ENCODE results near the gene GGA1.

GGA1 gene

DNA sequence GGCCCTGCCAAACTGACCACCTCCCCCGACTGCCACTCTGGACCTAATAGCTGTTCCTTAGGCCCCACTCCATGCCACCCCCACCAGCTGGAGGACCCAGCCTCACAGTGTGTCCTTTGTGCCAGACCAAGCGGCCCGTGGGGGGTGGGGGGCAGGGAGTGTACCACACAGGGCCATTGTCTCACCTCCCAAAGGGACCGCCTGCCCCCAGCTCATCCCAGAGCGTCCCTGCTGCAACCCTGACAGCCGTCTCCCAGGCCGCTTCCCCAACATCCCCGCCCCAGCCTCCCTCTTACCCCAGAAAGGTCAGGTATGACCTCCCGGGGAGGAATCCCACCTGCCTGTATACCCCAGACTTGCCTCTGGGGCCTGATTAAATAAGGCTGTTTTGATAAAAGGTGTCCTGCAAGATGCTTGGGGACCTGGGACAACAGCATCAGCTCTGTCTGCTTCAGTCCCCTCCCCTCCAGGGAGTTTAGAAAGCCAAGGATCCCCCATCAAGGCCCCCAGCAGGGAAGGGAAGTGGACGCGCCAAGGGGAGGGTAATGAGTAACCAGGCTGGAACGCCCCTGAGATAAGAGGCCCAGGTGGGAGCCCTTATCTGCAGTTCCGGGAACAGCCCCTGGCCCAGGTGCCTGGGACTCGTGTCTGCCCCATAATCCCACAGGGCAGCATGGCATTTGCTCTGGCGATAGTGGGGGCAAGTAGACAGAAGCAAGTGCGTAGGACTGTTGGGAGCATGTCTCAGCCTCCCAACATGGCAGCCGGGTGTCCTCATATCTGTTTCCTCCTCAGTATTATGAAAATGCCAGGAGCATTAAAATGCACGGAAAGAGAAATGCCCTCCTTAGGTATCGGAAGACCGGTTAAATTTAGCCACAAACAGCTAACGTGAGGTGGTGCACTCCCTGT lies 39.4 kb upstream of the GGA1 start:
- Histone ChIP-seq H3K79me2 (ENCODE audit: insufficient read depth, low read length) (no peaks in the 10 kb centered on the region), H4K20me1 (ENCODE audit: insufficient read depth, low read length) (peaks cover 21% of the 10 kb centered on the region), H3K4me3 (ENCODE audit: low read depth in 1 of 2, low read length in 2 of 2) (no peak overlapping the region), H3K27ac (ENCODE audit: low read length) (no peak overlapping the region), H3K9ac (ENCODE audit: low read depth, low read length) (no peak overlapping the region), H3K27me3 (ENCODE audit: insufficient read depth, low read length, poor library complexity) (peaks cover 7% of the 10 kb centered on the region), H3K4me2 (ENCODE audit: insufficient read depth, low read length) (no peak overlapping the region), H3K4me1 (ENCODE audit: insufficient read depth, low read length) (peaks cover 15% of the 10 kb centered on the region), H3K9me3 (ENCODE audit: insufficient read depth, low read length, severe bottlenecking) (no peaks in the 10 kb centered on the region), H3K36me3 (ENCODE audit: insufficient read depth, low read length) (no peaks in the 10 kb centered on the region), H2AFZ (ENCODE audit: low read depth, low read length) (no peak overlapping the region)
- no peak for TF ChIP-seq EZH2 (IDR thresholded peaks at IDR 0.05; ENCODE audit: borderline replicate concordance, low read depth, low read length, severe bottlenecking)
- TF ChIP-seq, protein P1, sequence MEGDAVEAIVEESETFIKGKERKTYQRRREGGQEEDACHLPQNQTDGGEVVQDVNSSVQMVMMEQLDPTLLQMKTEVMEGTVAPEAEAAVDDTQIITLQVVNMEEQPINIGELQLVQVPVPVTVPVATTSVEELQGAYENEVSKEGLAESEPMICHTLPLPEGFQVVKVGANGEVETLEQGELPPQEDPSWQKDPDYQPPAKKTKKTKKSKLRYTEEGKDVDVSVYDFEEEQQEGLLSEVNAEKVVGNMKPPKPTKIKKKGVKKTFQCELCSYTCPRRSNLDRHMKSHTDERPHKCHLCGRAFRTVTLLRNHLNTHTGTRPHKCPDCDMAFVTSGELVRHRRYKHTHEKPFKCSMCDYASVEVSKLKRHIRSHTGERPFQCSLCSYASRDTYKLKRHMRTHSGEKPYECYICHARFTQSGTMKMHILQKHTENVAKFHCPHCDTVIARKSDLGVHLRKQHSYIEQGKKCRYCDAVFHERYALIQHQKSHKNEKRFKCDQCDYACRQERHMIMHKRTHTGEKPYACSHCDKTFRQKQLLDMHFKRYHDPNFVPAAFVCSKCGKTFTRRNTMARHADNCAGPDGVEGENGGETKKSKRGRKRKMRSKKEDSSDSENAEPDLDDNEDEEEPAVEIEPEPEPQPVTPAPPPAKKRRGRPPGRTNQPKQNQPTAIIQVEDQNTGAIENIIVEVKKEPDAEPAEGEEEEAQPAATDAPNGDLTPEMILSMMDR (IDR thresholded peaks at IDR 0.05; ENCODE audit: borderline replicate concordance, extremely low read depth, low read length, poor library complexity, severe bottlenecking) = no peak
- DNase-seq (no peak), ATAC-seq (ENCODE audit: insufficient read depth, low read depth) (no peak)

DNA sequence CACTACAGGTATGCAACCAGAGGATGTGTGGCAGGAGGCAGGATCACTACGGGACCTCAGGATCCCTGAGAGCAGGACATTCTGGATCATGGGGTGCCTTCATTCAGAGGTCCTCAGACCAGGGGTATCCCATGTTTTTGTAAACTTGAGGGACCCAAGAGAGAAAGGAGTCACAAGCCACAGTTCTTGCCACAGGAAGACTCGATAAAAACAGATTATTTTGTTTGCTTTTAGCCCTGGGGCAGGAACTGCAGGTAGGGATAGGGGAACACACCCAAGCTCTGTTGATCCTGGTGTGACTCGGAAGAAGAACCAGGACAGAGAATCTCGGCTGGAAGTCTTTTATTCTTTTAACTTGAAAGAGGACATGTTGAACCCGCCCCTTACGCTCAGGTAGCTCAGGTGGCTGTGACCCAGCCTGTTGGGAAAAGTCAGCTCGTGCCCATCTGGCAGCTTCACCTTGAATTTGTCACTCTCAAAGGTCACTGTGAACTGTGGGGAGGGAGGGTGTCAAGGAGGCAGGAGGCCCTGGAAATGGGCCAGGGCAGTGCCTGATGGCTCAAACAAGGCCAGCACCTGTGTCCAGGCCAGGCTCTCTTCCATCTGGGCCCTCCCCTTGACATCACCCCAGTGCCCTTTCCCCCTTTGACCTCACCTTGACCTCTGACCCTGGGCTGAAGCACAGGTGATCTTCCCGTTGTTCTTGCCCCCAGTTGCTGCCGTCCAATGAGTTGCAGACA lies 38.5 kb upstream of the GGA1 start:
- no peak for DNase-seq
- no peak for ATAC-seq (ENCODE audit: insufficient read depth, low read depth)
- Histone ChIP-seq H3K4me3 (ENCODE audit: low read depth in 1 of 2, low read length in 2 of 2) (no peak overlapping the region), H3K36me3 (ENCODE audit: insufficient read depth, low read length) (no peaks in the 10 kb centered on the region), H3K9ac (ENCODE audit: low read depth, low read length) (no peak overlapping the region), H4K20me1 (ENCODE audit: insufficient read depth, low read length) (peaks cover 20% of the 10 kb centered on the region), H2AFZ (ENCODE audit: low read depth, low read length) (no peak overlapping the region), H3K79me2 (ENCODE audit: insufficient read depth, low read length) (no peaks in the 10 kb centered on the region), H3K4me2 (ENCODE audit: insufficient read depth, low read length) (no peak overlapping the region), H3K27me3 (ENCODE audit: insufficient read depth, low read length, poor library complexity) (peaks cover 7% of the 10 kb centered on the region), H3K4me1 (ENCODE audit: insufficient read depth, low read length) (peaks cover 15% of the 10 kb centered on the region), H3K9me3 (ENCODE audit: insufficient read depth, low read length, severe bottlenecking) (no peaks in the 10 kb centered on the region), H3K27ac (ENCODE audit: low read length) (no peak overlapping the region)
- TF ChIP-seq EZH2 (IDR thresholded peaks at IDR 0.05; ENCODE audit: borderline replicate concordance, low read depth, low read length, severe bottlenecking) = no peak
- TF ChIP-seq, protein P1 (IDR thresholded peaks at IDR 0.05; ENCODE audit: borderline replicate concordance, extremely low read depth, low read length, poor library complexity, severe bottlenecking) = no peak

DNA sequence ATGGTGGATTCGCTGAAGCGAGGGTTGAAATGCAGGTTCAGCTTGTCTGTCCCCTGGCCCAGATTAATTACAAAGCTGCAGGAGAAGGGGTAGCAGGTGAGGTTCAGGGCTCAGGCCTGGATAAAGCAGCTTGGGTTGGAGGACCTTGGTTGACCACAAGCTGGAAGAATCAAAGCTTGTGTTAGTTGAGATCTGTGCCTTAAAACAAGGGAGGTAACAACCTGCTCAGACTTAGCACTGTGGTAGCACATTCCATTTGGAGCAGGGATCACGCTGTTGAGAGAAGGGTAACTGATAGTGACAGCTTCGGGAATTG lies 38.0 kb upstream of the GGA1 start:
- Histone ChIP-seq H3K79me2 (ENCODE audit: insufficient read depth, low read length) (no peaks in the 10 kb centered on the region), H3K36me3 (ENCODE audit: insufficient read depth, low read length) (no peaks in the 10 kb centered on the region), H3K27ac (ENCODE audit: low read length) (no peak overlapping the region), H3K27me3 (ENCODE audit: insufficient read depth, low read length, poor library complexity) (peaks cover 7% of the 10 kb centered on the region), H2AFZ (ENCODE audit: low read depth, low read length) (no peak overlapping the region), H3K9ac (ENCODE audit: low read depth, low read length) (no peak overlapping the region), H3K4me2 (ENCODE audit: insufficient read depth, low read length) (no peak overlapping the region), H3K4me3 (ENCODE audit: low read depth in 1 of 2, low read length in 2 of 2) (no peak overlapping the region), H4K20me1 (ENCODE audit: insufficient read depth, low read length) (peaks cover 20% of the 10 kb centered on the region), H3K4me1 (ENCODE audit: insufficient read depth, low read length) (peaks cover 15% of the 10 kb centered on the region), H3K9me3 (ENCODE audit: insufficient read depth, low read length, severe bottlenecking) (no peaks in the 10 kb centered on the region)
- TF ChIP-seq, protein P1 (IDR thresholded peaks at IDR 0.05; ENCODE audit: borderline replicate concordance, extremely low read depth, low read length, poor library complexity, severe bottlenecking) = no peak
- TF ChIP-seq EZH2 (IDR thresholded peaks at IDR 0.05; ENCODE audit: borderline replicate concordance, low read depth, low read length, severe bottlenecking) = no peak
- DNase-seq (no peak), ATAC-seq (ENCODE audit: insufficient read depth, low read depth) (no peak)

All from DND-41 (cell line).